Measurements from ENCODE around the gene SNRK.

Gene SNRK

DNA sequence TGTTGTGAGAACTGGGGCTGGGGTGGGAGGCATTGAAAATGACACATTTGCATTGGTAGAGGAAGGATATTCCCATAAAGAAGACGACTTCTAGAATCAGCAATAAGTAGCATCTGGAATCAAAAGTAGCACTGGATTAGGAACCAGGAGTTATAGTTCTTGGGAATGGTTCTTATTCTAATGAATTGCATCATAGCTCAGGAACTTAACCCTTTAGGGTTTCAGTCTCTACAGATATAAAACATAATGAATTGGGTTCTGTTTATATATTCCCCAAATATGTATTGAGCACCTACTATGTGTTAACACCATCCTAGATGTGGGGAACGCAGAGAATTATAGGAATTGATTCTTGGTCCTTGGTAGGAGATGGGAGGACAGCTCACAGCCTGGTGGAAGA lies 16.3 kb upstream of the SNRK start:
- TF ChIP-seq, protein P1, sequence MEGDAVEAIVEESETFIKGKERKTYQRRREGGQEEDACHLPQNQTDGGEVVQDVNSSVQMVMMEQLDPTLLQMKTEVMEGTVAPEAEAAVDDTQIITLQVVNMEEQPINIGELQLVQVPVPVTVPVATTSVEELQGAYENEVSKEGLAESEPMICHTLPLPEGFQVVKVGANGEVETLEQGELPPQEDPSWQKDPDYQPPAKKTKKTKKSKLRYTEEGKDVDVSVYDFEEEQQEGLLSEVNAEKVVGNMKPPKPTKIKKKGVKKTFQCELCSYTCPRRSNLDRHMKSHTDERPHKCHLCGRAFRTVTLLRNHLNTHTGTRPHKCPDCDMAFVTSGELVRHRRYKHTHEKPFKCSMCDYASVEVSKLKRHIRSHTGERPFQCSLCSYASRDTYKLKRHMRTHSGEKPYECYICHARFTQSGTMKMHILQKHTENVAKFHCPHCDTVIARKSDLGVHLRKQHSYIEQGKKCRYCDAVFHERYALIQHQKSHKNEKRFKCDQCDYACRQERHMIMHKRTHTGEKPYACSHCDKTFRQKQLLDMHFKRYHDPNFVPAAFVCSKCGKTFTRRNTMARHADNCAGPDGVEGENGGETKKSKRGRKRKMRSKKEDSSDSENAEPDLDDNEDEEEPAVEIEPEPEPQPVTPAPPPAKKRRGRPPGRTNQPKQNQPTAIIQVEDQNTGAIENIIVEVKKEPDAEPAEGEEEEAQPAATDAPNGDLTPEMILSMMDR (IDR thresholded peaks at IDR 0.05): no peak

DNA sequence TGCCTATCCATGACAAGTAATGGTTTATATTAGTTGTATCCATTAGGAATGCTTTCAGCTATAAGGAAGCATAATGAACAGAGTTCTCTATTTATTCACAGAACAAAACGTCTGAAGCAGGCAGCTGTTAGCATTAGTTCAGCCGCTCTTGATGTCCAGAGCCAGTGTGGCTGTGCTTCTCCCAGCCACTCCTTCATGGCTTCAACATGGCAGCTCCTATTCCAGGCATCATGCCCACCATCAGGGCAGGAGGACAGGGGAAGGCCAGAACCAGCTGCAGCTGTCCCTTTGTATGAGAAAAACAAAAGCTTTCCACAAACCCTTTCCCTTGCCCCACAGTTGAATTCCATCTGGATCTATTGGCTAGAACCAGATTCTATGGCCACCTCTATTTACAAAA lies 12.9 kb upstream of the SNRK start:
- TF ChIP-seq, protein P1 (IDR thresholded peaks at IDR 0.05): no peak

DNA sequence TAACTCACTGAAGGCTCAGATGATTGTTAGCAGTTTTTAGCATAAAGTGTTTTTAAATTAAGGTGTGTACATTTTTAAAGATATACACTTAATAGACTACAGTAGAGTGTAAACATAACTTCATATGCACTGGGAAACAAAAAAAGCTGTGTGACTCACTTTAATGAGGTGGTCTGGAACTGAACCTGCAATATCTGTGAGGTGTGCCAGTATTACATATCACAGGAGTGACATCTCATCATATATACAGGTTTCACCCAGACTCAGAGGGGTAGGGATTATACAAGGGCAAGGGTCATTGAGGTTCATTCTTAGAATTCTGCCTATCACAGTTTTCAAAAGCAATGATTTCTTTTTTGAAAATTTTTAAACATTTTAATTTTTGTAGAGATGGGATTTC lies 7.3 kb upstream of the SNRK start:
- TF ChIP-seq, protein P1 (IDR thresholded peaks at IDR 0.05): no peak

DNA sequence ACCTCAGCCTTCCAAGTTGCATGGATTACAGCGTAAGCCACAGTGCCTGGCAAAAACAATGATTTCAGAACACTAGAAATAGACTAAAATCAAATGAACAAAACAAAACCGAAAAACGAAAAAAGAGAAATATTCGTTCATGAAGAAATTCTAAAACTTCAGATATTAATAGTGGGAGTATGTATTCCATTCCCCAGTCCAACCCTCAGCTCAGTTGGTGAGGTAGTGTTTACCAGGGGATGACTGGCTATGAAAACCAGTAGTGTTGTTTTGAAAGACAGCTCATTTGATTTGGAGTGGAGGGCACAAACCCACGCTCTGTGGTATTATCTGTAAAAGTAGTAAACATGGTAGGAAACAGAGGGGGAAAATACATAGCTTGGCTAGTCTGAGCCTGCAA lies 6.8 kb upstream of the SNRK start:
- TF ChIP-seq, protein P1 (IDR thresholded peaks at IDR 0.05): no peak

DNA sequence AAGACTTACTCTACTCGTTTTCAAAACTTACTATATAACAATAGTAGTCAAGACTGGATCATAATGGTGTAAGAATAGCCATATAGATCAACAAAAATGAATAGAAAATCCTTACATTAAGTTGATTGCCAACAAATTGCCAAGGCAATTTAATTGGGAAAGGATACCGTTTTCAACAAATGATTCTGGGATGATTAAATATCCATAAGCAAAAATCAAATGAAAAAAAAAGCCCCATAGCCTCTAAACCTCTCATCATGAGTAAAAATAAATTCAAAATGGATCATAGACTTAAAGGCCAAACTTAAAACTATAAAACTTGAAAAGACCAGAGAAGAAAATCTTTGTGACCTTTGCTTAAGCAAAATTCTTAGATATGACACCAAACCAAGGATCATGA lies 5.3 kb upstream of the SNRK start:
- TF ChIP-seq, protein P1 (IDR thresholded peaks at IDR 0.05): no peak

DNA sequence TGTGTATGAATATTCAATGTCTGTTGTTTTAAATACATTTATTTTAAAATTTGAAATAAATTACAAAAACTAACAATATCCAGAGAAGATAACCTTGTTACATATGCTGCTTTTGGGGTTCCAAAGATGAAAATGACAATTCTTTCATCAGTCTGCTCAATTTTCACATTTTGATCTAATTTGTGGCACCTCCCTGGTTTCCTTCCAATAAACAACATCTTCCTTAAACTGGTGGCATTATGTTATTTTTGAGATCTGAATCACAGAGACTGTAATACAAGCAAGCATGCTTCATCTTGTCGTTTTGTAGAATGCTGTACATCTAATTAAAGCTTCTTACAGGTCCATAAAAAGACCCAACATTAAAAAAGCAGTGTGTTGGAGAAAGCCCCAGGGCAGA lies 2.2 kb upstream of the SNRK start:
- TF ChIP-seq, protein P1 (IDR thresholded peaks at IDR 0.05): no peak

DNA sequence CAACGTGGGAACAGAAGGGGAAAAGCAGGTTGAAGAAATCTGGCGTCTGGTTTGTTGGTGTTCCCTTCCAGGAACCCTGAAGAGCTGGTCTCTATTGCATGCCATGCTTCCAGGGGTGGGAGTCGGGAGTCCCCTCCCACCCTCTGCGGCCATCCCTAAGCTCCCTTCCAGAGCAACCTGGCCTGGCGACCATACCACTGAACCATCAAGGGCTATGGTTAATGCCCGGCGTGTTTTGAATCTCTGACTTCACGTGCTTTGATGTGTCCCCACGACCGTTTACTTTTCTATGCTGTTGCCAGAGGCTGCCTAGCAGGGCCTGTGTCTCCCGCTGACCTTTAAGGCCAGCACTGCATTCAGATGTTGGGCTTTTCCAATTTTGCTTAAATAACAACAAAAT lies 696 bp upstream of the SNRK start:
- TF ChIP-seq, protein P1 (IDR thresholded peaks at IDR 0.05): no peak

DNA sequence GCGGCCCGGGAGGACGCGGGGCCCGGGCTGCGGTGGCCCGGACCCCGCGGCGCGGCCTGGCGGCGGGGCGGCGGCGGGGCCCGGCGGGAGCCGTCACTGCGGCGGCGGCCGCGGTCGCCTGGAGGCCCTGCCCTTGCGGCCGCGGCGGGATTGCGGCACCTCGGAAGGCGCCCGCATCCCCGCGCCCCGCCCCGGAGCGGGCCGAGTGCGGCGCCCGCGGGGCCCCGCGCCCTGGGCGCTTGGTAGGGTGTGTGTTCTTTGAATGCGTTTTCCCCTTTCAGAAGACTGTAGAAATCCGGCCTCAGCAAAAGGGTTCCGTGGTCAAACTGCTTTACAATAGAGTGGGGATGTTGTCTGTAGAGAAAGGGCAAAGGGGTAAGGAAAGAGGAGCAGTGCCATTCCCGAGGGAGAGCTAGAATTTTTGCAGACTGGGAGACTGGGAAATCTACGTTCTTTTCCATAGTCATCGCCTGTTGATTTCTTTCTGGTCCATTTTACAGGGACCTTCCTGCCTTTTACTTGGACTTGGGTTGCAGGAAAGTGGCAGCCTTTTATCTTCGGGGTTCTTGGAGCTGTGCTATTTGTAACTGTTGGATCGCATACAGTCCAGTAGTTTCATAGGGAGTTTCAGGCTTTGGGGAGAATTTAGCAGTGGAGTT lies 630 bp downstream of the SNRK start:
- TF ChIP-seq, protein P1 (IDR thresholded peaks at IDR 0.05): no peak

All from LNCAP (cell line).